ENCODE results near the gene HS3ST4.

- no peak for TF ChIP-seq GATA2 (IDR thresholded peaks at IDR 0.05; ENCODE audit: low read depth, low read length)
- TF ChIP-seq GATA3 (IDR thresholded peaks at IDR 0.05; ENCODE audit: low read depth, low read length) = no peak
These were observed 108.1 kb downstream of the HS3ST4 start for GRCh38 chr16:25799816-25800215.

Data from SH-SY5Y (cell line).